H1 (cell line): Measurements from ENCODE around the gene AHR. TPM values are rescaled to one million over a fixed set of nuclear protein-coding genes. Genes with fewer than 3 reads are reported as not detected.

Experiments used
- CTCF ChIA-PET: fragments of 300-600 bp; sonication (Branson Sonifier 250); formaldehyde crosslinking; loops from one replicate; lab custom pipeline; 2021; ENCODE audit not compliant: partially characterized antibody; lab: Charles Lee
- POLR2A ChIA-PET: fragments of 300-600 bp; sonication (Branson Sonifier 250); formaldehyde crosslinking; loops from one replicate; lab custom pipeline; 2021; ENCODE audit warnings: inconsistent platforms; ENCODE audit not compliant: partially characterized antibody; lab: Charles Lee
- DNase-seq, 2 experiments: peaks; one replicate each; pipeline versions ENCODE4 v3.0.0 to v3.0.0-alpha.2; 2010 to 2022; ENCODE audit warnings: low spot score in 2 of 2, low read depth in 1 of 2, mixed read lengths in 1 of 2
- FAIRE-seq: peaks from 2 replicates; lab custom pipeline; 2011; peaks lifted over from hg19 to GRCh38; lab: Jason Lieb, UNC
- H2AFZ ChIP-seq: 2 replicates; pipeline ENCODE4 v1.8.1; 2012; ENCODE audit warnings: low read length, inconsistent platforms
- H2AK5ac ChIP-seq: 2 replicates; pipeline ENCODE4 v1.6.1; 2013; ENCODE audit warnings: low read depth, low read length
- H2BK120ac ChIP-seq: replicated peaks from 2 replicates; pipeline ENCODE3; 2013; ENCODE audit warnings: low read depth, low read length, inconsistent platforms
- H2BK12ac ChIP-seq: 2 replicates; pipeline ENCODE4 v1.6.1; 2013; ENCODE audit warnings: low read depth, low read length
- H2BK15ac ChIP-seq: 2 replicates; pipeline ENCODE4 v1.6.1; 2013; ENCODE audit warnings: low read length
- H2BK20ac ChIP-seq: 2 replicates; pipeline ENCODE4 v1.6.1; 2013; ENCODE audit warnings: low read length
- H2BK5ac ChIP-seq: 2 replicates; pipeline ENCODE4 v1.6.1; 2013; ENCODE audit warnings: low read depth, low read length
- H3K14ac ChIP-seq: 2 replicates; pipeline ENCODE4 v1.6.1; 2013; ENCODE audit warnings: inconsistent platforms; ENCODE audit not compliant: insufficient read length
- H3K18ac ChIP-seq: 2 replicates; pipeline ENCODE4 v1.6.1; 2013; ENCODE audit warnings: low read length; ENCODE audit errors: extremely low read depth
- H3K23ac ChIP-seq: 2 replicates; pipeline ENCODE4 v1.6.1; 2013; ENCODE audit warnings: inconsistent platforms; ENCODE audit not compliant: insufficient read length
- H3K23me2 ChIP-seq: 2 replicates; pipeline ENCODE4 v1.6.1; 2013; ENCODE audit warnings: low read depth, low read length
- H3K27ac ChIP-seq: 2 replicates; pipeline ENCODE4 v1.6.1; 2011; ENCODE audit warnings: low read depth, low read length, inconsistent platforms
- H3K27me3 ChIP-seq, 4 experiments: replicated peaks in 1 of 4; 1 replicate in 1 of 4; 2 replicates in 3 of 4; pipeline versions ENCODE4 v1.6.1 to v1.8.1; 2011 to 2013; ENCODE audit warnings: low read length in 3 of 4, mild to moderate bottlenecking in 3 of 4, inconsistent platforms in 2 of 4, mixed read lengths in 2 of 4, moderate library complexity in 1 of 4; ENCODE audit not compliant: control insufficient read depth in 3 of 4, insufficient read depth in 3 of 4; ENCODE audit errors: extremely low read depth in 1 of 4
- H3K36me3 ChIP-seq, 4 experiments: 2 replicates each; pipeline versions ENCODE4 v1.6.1 to v1.8.1; 2011 to 2013; ENCODE audit warnings: mild to moderate bottlenecking in 4 of 4, low read length in 3 of 4, moderate library complexity in 2 of 4, control low read depth in 1 of 4, inconsistent platforms in 1 of 4; ENCODE audit not compliant: insufficient read depth in 4 of 4, control insufficient read depth in 2 of 4
- H3K4ac ChIP-seq: replicated peaks from 2 replicates; pipeline ENCODE3; 2013; ENCODE audit warnings: low read length, low read depth, mixed read lengths, inconsistent platforms; ENCODE audit not compliant: insufficient read length
- H3K4me1 ChIP-seq, 4 experiments: replicated peaks in 1 of 4; 1 replicate in 1 of 4; 2 replicates in 3 of 4; pipeline versions ENCODE4 v1.6.1 to v1.8.1; 2011 to 2013; ENCODE audit warnings: low read length in 3 of 4, inconsistent platforms in 2 of 4, mixed read lengths in 1 of 4; ENCODE audit not compliant: insufficient read depth in 4 of 4, control insufficient read depth in 3 of 4
- H3K4me2 ChIP-seq, 2 experiments: 2 replicates each; pipeline versions ENCODE4 v1.6.1 to v1.8.1; 2011 to 2013; ENCODE audit warnings: low read depth in 2 of 2, low read length in 2 of 2, control low read depth in 1 of 2, inconsistent platforms in 1 of 2, mild to moderate bottlenecking in 1 of 2; ENCODE audit not compliant: insufficient read depth in 1 of 2
- H3K4me3 ChIP-seq, 4 experiments: fragments of 200-600, 300-600 bp in 1 of 4; sonication (generic), shearing (Covaris generic), sonication (Bioruptor Twin) in 1 of 4; 2 replicates each; pipeline versions ENCODE4 v1.5.1 to v1.8.1; 2011 to 2016; ENCODE audit warnings: low read length in 4 of 4, low read depth in 3 of 4, control low read depth in 2 of 4, inconsistent platforms in 2 of 4, mild to moderate bottlenecking in 2 of 4, mixed read lengths in 1 of 4, moderate library complexity in 1 of 4; ENCODE audit not compliant: insufficient read depth in 2 of 4; ENCODE audit errors: extremely low read depth in 1 of 4
- H3K56ac ChIP-seq: replicated peaks from 2 replicates; pipeline ENCODE3; 2013; ENCODE audit warnings: low read depth, mild to moderate bottlenecking, mixed read lengths, low read length, inconsistent platforms; ENCODE audit not compliant: insufficient read length
- H3K79me1 ChIP-seq: 2 replicates; pipeline ENCODE4 v1.6.1; 2013; ENCODE audit warnings: low read depth, low read length, control low read depth
- H3K79me2 ChIP-seq, 2 experiments: 2 replicates each; pipeline versions ENCODE4 v1.6.1 to v1.8.1; 2012 to 2013; ENCODE audit warnings: low read length in 2 of 2, mild to moderate bottlenecking in 2 of 2, inconsistent platforms in 1 of 2; ENCODE audit not compliant: insufficient read depth in 2 of 2, control insufficient read depth in 1 of 2
- H3K9ac ChIP-seq, 4 experiments: replicated peaks in 1 of 4; 1 replicate in 1 of 4; 2 replicates in 3 of 4; pipeline versions ENCODE4 v1.6.1 to v1.8.1; 2011 to 2013; ENCODE audit warnings: low read depth in 3 of 4, low read length in 3 of 4, control low read depth in 2 of 4, mild to moderate bottlenecking in 2 of 4, moderate library complexity in 2 of 4, inconsistent platforms in 1 of 4; ENCODE audit errors: extremely low read depth in 1 of 4
- H3K9me3 ChIP-seq, 2 experiments: 2 replicates each; pipeline versions ENCODE4 v1.6.1 to v1.8.1; 2012 to 2013; ENCODE audit warnings: mild to moderate bottlenecking in 2 of 2, moderate library complexity in 2 of 2, control low read depth in 1 of 2, inconsistent platforms in 1 of 2, low read depth in 1 of 2, low read length in 1 of 2, mixed read lengths in 1 of 2; ENCODE audit not compliant: insufficient read depth in 2 of 2
- H4K20me1 ChIP-seq, 2 experiments: replicated peaks in 1 of 2; 2 replicates each; pipeline versions ENCODE3 to v1.8.1; 2011 to 2013; ENCODE audit warnings: inconsistent platforms in 2 of 2, low read length in 2 of 2, mild to moderate bottlenecking in 1 of 2; ENCODE audit not compliant: insufficient read depth in 2 of 2, control insufficient read depth in 1 of 2
- H4K5ac ChIP-seq: 2 replicates; pipeline ENCODE4 v1.6.1; 2013; ENCODE audit warnings: low read length, low read depth, mixed read lengths, inconsistent platforms; ENCODE audit not compliant: insufficient read length
- H4K8ac ChIP-seq: 2 replicates; pipeline ENCODE4 v1.8.0; 2013; ENCODE audit warnings: mild to moderate bottlenecking, moderate library complexity, low read length, inconsistent platforms; ENCODE audit not compliant: insufficient read depth; ENCODE audit errors: extremely low read depth
- H4K91ac ChIP-seq: replicated peaks from 2 replicates; pipeline ENCODE3; 2013; ENCODE audit warnings: low read length, mixed read lengths, inconsistent platforms; ENCODE audit not compliant: insufficient read length
- BACH1 ChIP-seq: IDR thresholded peaks from 2 replicates; pipeline ENCODE4 v1.6.1; 2012; ENCODE audit warnings: low read length, improper control_type of control experiment
- CHD1 ChIP-seq: IDR thresholded peaks from 2 replicates; pipeline ENCODE4 v1.6.1; 2012; ENCODE audit warnings: low read depth, low read length, improper control_type of control experiment
- CHD2 ChIP-seq: IDR thresholded peaks from 2 replicates; pipeline ENCODE4 v1.6.1; 2012; ENCODE audit warnings: low read length, improper control_type of control experiment
- KDM1A ChIP-seq: fragments of 200-600, 300-600 bp; sonication (generic); IDR thresholded peaks from 2 replicates; pipeline ENCODE4 v1.7.1; 2016; ENCODE audit warnings: mild to moderate bottlenecking, low read length, borderline replicate concordance
- RAD21 ChIP-seq, 2 experiments: IDR thresholded peaks in 1 of 2; conservative IDR thresholded peaks in 1 of 2; 2 replicates each; pipeline ENCODE4 v1.6.1; 2011; ENCODE audit warnings: low read depth in 2 of 2, low read length in 2 of 2, improper control_type of control experiment in 1 of 2, inconsistent platforms in 1 of 2, mild to moderate bottlenecking in 1 of 2, moderate library complexity in 1 of 2
- SIN3A ChIP-seq, 2 experiments: IDR thresholded peaks in 1 of 2; conservative IDR thresholded peaks in 1 of 2; 2 replicates each; pipeline ENCODE4 v1.6.1; 2011 to 2012; ENCODE audit warnings: low read length in 2 of 2, improper control_type of control experiment in 1 of 2, low read depth in 1 of 2, mild to moderate bottlenecking in 1 of 2
- SP2 ChIP-seq: IDR thresholded peaks from 2 replicates; pipeline ENCODE4 v1.6.1; 2012; ENCODE audit warnings: mild to moderate bottlenecking, low read length, inconsistent platforms
- SP4 ChIP-seq: IDR thresholded peaks from 2 replicates; pipeline ENCODE4 v1.6.1; 2012; ENCODE audit warnings: low read length, inconsistent platforms
- SRF ChIP-seq: IDR thresholded peaks from 2 replicates; pipeline ENCODE4 v1.6.1; 2011; ENCODE audit warnings: mild to moderate bottlenecking, low read depth, low read length, moderate library complexity
- TAF1 ChIP-seq: IDR thresholded peaks from 2 replicates; pipeline ENCODE4 v1.6.1; 2011; ENCODE audit warnings: mild to moderate bottlenecking, low read depth, low read length
- TBP ChIP-seq: IDR thresholded peaks from 2 replicates; pipeline ENCODE4 v1.6.1; 2011; ENCODE audit warnings: low read depth, low read length, improper control_type of control experiment
- WGBS, 2 experiments: shearing (Covaris generic) in 1 of 2; methylation state at CpG; one replicate each; pipeline versions ENCODE4 v1.1.6 to v1.1.7; 2013 to 2015; ENCODE audit warnings: low lambda C conversion rate in 2 of 2, mixed read lengths in 2 of 2, inconsistent platforms in 1 of 2, low coverage in 1 of 2, missing lambda C conversion rate in 1 of 2; ENCODE audit not compliant: insufficient replicate concordance in 2 of 2, insufficient coverage in 1 of 2, insufficient read length in 1 of 2; ENCODE audit errors: extremely low coverage in 1 of 2, missing lambda C conversion rate in 1 of 2; 5-methylcytosine and 5-hydroxymethylcytosine counted together
- polyA plus RNA-seq, 7 experiments: library from polyadenylated mRNA; depleted of rRNA in 3 of 7; stranded (reverse) in 5 of 7; unstranded in 2 of 7; fragments of >200 nt in 5 of 7; fragments of 200-250 nt in 2 of 7; gene quantifications; 1 replicate in 5 of 7; 2 replicates in 1 of 7; 4 replicates in 1 of 7; pipeline versions ENCODE4 v1.2.1 to v1.2.3, GENCODE V29; 2011 to 2013; ENCODE audit warnings: missing spikeins in 2 of 7, mixed read lengths in 2 of 7
- total RNA-seq: library from RNA; stranded (reverse); fragmentation: NEBNext Ultra II Directional; extraction: Animal tissue kit (Norgen Biotek cat#: 25700); gene quantifications from 2 replicates; pipeline ENCODE4 v1.2.1, GENCODE V29; 2021

AHR gene
- total and polyA plus RNA-seq, 2 of the 8 experiments (the other 6 are each of a cell fraction or from before 2014, with no cell fraction given), result 1.4 to 9.7 TPM

- Histone ChIP-seq H3K4me2 (no peak overlapping the region), H2AFZ (no peak overlapping the region), H3K23me2 (no peaks in the 10 kb centered on the region), H2BK120ac (no peak overlapping the region), H3K79me1 (no peaks in the 10 kb centered on the region), H3K27ac (no peak overlapping the region), H4K91ac (no peak overlapping the region), H3K14ac (no peak overlapping the region), H4K8ac (no peak overlapping the region), H3K36me3 (no peaks in the 10 kb centered on the region), H3K4ac (no peak overlapping the region), H3K9ac (no peak overlapping the region), H3K18ac (no peak overlapping the region), H3K4me3 (no peak overlapping the region), H3K27me3 (no peaks in the 10 kb centered on the region), H3K4me1 (no peaks in the 10 kb centered on the region), H2BK15ac (no peak overlapping the region), H2AK5ac (no peak overlapping the region), H4K20me1 (no peaks in the 10 kb centered on the region), H3K9me3 (no peaks in the 10 kb centered on the region), H3K56ac (no peak overlapping the region), H2BK5ac (no peak overlapping the region), H4K5ac (no peak overlapping the region), H3K23ac (no peak overlapping the region), H2BK12ac (no peak overlapping the region), H2BK20ac (no peak overlapping the region), H3K79me2 (no peaks in the 10 kb centered on the region)
- POLR2A ChIA-PET, result no interaction called here
- FAIRE-seq, result no peak
- TF ChIP-seq SP2 (no peak), KDM1A (no peak), CHD1 (no peak), TAF1 (no peak), SP4 (no peak), BACH1 (no peak), SRF (no peak), TBP (no peak), RAD21 (IDR thresholded peaks at IDR 0.05 in 1 of 2, conservative IDR thresholded peaks at IDR 0.05 in 1 of 2; ENCODE audit: low read depth in 2 of 2, low read length in 2 of 2) (no peak), CHD2 (no peak), SIN3A (conservative IDR thresholded peaks at IDR 0.05 in 1 of 2, IDR thresholded peaks at IDR 0.05 in 1 of 2; ENCODE audit: low read depth in 1 of 2, low read length in 2 of 2) (no peak)
- 85% methylated on average over 3 of the region's 3 CpGs; no CpG with 5 or more reads in 1 of the 2 experiments for WGBS, 2 experiments
- CTCF ChIA-PET, result no interaction called here
- no peak for DNase-seq
These were observed 73.4 kb downstream of the AHR start for GRCh38 chr7:17371671-17372524.
